HG02642 (cell line): ENCODE data around the gene RARA.

Source experiments
- ATAC-seq: cut with Tn5 transposase; IDR thresholded peaks from one replicate; pipeline ENCODE4 v1.9.1; 2021; ENCODE audit warnings: mild to moderate bottlenecking; ENCODE audit not compliant: unreplicated experiment, poor library complexity

Gene RARA

GRCh38 chr17:40325156-40326013 is 16.4 kb downstream of the RARA start:
- no peak for ATAC-seq

- ATAC-seq = no peak
Measured at GRCh38 chr17:40326014-40326831, 17.2 kb downstream of the RARA start.

- no peak for ATAC-seq
Measured at GRCh38 chr17:40326832-40327199, 17.8 kb downstream of the RARA start.

GRCh38 chr17:40327244-40327729 is 18.3 kb downstream of the RARA start:
- no peak for ATAC-seq

- no peak for ATAC-seq
Measured at GRCh38 chr17:40327735-40328385, 18.9 kb downstream of the RARA start.

- ATAC-seq = no peak
Measured at GRCh38 chr17:40328386-40328766, 19.4 kb downstream of the RARA start.

GRCh38 chr17:40329839-40330794 is 21.1 kb downstream of the RARA start:
- ATAC-seq = no peak

- ATAC-seq = no peak
Measured at GRCh38 chr17:40330850-40331470, 22.0 kb downstream of the RARA start.

GRCh38 chr17:40331743-40332641 is 23.0 kb downstream of the RARA start:
- no peak for ATAC-seq

GRCh38 chr17:40333781-40334448 is 24.9 kb downstream of the RARA start:
- ATAC-seq = no peak

GRCh38 chr17:40335620-40336019 is 26.6 kb downstream of the RARA start:
- ATAC-seq = no peak

- no peak for ATAC-seq
Measured at GRCh38 chr17:40337351-40337750, 28.4 kb downstream of the RARA start.

GRCh38 chr17:40338058-40338457 is 29.1 kb downstream of the RARA start:
- no peak for ATAC-seq

GRCh38 chr17:40338941-40339649 is 30.1 kb downstream of the RARA start:
- no peak for ATAC-seq

- no peak for ATAC-seq
Measured at GRCh38 chr17:40340327-40340726, 31.3 kb downstream of the RARA start.

- peak; percentile 68 for ATAC-seq
Measured at GRCh38 chr17:40340880-40341807, 32.2 kb downstream of the RARA start.
